Duodenal mucosa (tissue), 2 donors: ENCODE results near the gene RERE.
"Not testable (repeated sequence)": the region's sequence is repeated elsewhere in the genome, so short reads cannot be mapped to it uniquely, and the experiment has no call there.

ENCODE experiments used
- H3K27ac ChIP-seq: one replicate; pipeline ENCODE4 v1.7.0; 2013; ENCODE audit warnings: low read depth, low read length
- H3K27me3 ChIP-seq, 2 donors: one replicate each; pipeline ENCODE4 v1.7.0; 2013; ENCODE audit warnings: low read length in 2 of 2, control low read depth in 1 of 2; ENCODE audit not compliant: insufficient read depth in 2 of 2, control insufficient read depth in 1 of 2
- H3K36me3 ChIP-seq, 2 donors: one replicate each; pipeline ENCODE4 v1.7.0; 2013; ENCODE audit warnings: low read length in 2 of 2, control low read depth in 1 of 2; ENCODE audit not compliant: insufficient read depth in 2 of 2, control insufficient read depth in 1 of 2
- H3K4me1 ChIP-seq, 2 donors: one replicate each; pipeline ENCODE4 v1.7.0; 2013; ENCODE audit warnings: low read length in 2 of 2, control low read depth in 1 of 2; ENCODE audit not compliant: insufficient read depth in 2 of 2, control insufficient read depth in 1 of 2
- H3K4me3 ChIP-seq, 2 donors: one replicate each; pipeline ENCODE4 v1.7.0; 2013; ENCODE audit warnings: low read length in 2 of 2, low read depth in 1 of 2
- H3K9ac ChIP-seq, 2 donors: one replicate each; pipeline ENCODE4 v1.7.0; 2013; ENCODE audit warnings: low read length in 2 of 2, low read depth in 1 of 2
- H3K9me3 ChIP-seq, 2 donors: one replicate each; pipeline ENCODE4 v1.7.0; 2013; ENCODE audit warnings: low read length in 2 of 2, control low read depth in 1 of 2; ENCODE audit not compliant: control insufficient read depth in 1 of 2

Gene RERE

DNA sequence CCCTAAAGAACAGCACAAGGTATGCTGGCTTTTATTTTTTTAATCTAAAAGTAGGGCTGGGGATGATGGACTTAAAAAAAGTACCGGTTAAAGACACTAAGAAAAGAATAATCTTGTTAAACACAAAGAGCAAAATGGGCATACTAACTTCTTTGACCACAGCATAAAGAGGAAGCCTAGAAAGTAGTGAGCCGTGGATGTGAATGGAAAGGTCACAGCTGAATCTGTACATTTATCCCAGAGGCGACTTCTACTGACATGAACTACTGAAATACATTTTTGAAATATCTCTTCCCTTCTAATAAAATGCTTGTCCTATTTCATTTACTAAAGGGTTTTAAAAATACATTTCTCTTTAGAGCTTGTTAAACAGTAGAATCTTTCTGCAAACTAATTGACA is 358.8 kb downstream of the RERE start:
- no peak overlapping the region for H3K27ac ChIP-seq
- peaks cover 0 to 3% of the 10 kb centered on the region in 2 donors for H3K36me3 ChIP-seq
- H3K4me1 ChIP-seq, result peaks cover 13 to 27% of the 10 kb centered on the region in 2 donors
- H3K9ac ChIP-seq, result no peak overlapping the region
- no peak overlapping the region for H3K4me3 ChIP-seq
- H3K9me3 ChIP-seq, result no peaks in the 10 kb centered on the region
- H3K27me3 ChIP-seq, result no peaks in the 10 kb centered on the region

DNA sequence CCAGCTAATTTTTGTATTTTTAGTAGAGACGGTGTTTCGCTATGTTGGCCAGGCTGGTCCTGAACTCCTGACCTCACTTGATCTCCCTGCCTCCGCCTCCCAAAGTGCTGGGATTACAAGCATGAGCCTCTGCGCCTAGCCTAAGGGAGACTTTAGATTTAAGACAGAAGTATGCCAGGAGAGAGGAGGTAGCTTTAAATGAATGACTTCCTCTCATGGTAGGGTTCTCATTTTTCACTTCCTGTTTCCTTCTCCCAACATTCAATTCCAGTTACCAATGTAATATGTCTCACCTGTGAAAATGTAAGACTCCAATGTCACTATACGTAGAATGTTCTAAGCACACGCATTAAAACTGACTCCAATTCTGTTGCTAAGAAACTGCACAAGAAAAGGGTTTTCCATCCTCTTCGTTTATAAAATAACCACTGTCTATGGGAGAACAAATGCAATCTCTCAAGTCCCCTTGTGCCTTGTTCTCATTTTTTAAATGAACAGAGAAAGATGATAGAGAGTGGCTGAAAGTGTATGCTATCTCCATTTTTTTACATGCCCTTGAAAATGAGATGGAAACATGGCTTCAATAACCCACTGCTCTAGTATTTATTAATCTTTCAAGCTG is 359.6 kb downstream of the RERE start:
- Histone ChIP-seq H3K4me1 (peaks cover 7 to 20% of the 10 kb centered on the region in 2 donors), H3K9ac (no peak overlapping the region), H3K4me3 (no peak overlapping the region), H3K36me3 (peaks cover 0 to 3% of the 10 kb centered on the region in 2 donors), H3K9me3 (no peaks in the 10 kb centered on the region), H3K27me3 (no peaks in the 10 kb centered on the region), H3K27ac (no peak overlapping the region)

DNA sequence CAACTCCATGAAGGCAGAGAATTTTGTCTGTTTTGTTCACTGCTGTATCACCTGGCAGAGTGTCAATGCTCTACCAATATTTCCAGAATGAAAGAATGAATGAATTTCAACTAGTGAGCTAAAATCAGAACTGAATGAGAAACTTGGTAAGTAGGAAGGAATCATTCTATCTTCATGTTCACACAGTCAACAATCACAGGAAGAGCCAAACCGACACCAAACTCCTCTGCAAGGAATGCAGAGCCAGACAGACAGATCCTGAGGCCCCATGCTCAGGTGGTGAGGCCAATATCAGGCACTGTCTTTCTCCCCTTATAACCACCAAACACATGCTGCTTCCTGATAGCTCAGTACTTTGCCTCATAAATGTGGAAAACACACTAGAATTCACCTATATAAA is 360.4 kb downstream of the RERE start:
- Histone ChIP-seq H3K27ac (no peak overlapping the region), H3K27me3 (no peaks in the 10 kb centered on the region), H3K9ac (no peak overlapping the region), H3K4me1 (peaks cover 0 to 14% of the 10 kb centered on the region in 2 donors), H3K36me3 (no peaks in the 10 kb centered on the region), H3K9me3 (no peaks in the 10 kb centered on the region), H3K4me3 (no peak overlapping the region)

DNA sequence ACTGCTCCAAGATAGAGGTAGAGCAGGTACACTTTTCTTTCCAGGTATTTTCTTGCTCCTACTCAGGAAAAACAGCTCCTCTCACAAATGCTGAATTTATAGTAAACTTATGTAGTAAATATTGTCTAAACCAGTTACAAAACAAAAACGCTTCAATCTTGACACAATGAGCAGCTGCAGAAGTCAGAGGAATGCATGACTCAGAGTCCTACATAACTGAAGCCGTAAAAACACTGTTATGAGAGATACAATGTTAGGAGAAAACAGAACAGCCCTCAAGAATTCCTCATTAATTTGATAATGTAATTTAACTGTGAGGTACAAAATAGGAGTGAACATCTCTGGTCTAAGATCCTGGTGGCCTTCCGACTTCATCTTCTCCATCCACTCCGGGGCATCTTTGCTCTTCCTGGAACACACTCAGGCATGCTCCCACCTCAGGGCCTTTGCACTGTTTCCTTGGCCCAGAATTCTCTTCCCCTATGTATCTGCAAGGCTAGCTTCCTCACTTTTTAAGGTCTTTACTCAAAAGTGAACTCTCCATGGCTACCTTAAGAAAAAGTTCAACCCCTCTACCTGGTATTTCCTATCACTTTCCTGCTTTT is 361.0 kb downstream of the RERE start:
- Histone ChIP-seq H3K27me3 (no peaks in the 10 kb centered on the region), H3K9ac (no peak overlapping the region), H3K27ac (no peak overlapping the region), H3K4me1 (peaks cover 0 to 14% of the 10 kb centered on the region in 2 donors), H3K4me3 (no peak overlapping the region), H3K36me3 (no peaks in the 10 kb centered on the region), H3K9me3 (no peaks in the 10 kb centered on the region)

DNA sequence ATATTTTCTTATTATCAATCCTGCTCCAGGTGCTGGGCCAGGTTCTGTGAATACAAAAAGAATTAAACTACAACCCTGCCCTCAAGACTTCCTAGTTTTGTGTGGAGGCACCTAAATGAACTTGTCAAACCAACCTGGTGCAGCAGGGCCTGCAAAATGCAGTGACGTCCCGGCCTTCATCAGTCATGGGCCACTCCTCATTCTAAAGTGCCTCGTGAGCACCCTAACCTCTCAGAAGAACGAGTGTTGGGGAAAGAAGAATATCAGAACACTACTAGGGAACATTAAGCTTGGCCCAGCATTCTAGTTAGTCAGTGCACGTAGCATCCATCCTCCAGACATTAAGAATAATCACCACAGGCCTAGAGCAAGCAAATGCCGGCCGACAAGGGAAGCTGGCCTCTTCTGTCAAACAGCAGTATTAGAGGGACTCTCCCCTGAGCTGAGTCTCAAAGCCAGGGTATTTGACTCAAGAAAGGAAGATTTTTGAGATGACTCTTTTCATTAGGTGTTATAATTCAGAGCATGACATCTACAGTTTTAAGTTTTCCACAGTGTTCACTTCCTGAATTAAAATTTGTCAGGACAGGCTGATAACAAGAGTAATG is 361.6 kb downstream of the RERE start:
- Histone ChIP-seq H3K9me3 (no peaks in the 10 kb centered on the region), H3K4me1 (peaks cover 0 to 14% of the 10 kb centered on the region in 2 donors), H3K27me3 (no peaks in the 10 kb centered on the region), H3K27ac (no peak overlapping the region), H3K4me3 (no peak overlapping the region), H3K36me3 (no peaks in the 10 kb centered on the region), H3K9ac (no peak overlapping the region)

DNA sequence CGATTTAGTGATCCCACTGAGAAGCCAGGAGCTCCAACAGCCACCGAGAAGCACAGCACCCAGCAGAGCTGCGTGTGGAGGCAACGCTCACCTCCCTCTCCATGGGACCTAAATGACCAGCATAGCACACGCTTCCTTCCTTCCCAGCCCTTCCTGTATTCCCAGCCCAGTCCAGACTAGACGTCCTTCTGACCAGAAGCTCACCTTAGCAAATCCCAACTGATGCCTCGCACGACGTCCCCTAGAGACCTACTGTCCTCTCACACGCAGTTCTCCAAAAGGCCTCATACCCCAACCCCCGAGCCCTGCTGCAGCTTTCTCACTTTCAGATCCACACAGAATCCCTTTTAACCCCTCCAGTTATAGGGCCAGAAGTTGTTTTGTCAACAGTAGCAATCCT is 367.1 kb downstream of the RERE start:
- Histone ChIP-seq H3K4me1 (peaks cover 0 to 6% of the 10 kb centered on the region in 2 donors), H3K9ac (no peak overlapping the region), H3K36me3 (no peaks in the 10 kb centered on the region), H3K27ac (no peak overlapping the region), H3K4me3 (no peak overlapping the region), H3K9me3 (no peaks in the 10 kb centered on the region), H3K27me3 (no peaks in the 10 kb centered on the region)

DNA sequence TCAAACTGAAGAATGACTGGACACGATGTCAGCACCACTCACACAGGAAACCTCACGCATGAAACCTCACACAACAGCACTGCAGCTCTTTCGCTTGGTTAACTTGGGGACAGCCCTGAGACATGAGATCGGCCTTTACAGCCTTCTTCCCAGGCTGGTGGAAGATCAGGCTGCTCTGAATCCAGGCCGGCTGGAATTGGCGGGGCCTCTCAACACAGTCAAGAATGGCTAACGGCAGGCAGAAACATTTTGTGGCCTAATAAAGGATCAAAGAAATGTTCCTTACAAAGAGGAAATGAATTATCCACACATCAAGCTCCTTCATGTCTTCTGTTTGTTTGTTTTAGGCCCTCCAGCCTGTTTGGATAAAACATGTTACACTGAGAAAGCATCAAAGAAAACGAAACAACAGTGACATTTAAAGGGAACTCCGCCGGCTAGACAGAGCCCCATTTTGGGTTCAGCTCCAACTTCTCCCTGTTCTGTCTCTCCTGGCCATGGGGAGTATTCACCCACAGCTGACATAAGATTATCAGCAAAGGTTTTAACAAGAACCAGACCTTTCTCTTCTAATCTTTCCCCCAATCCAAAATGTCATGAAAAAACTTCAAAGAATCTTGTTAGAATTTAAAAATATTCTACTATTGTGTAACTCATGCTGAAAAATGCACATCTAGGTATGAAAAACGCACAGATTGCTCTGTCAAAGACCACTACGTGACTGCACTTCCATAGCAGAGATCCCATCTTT is 368.4 kb downstream of the RERE start:
- no peaks in the 10 kb centered on the region for H3K9me3 ChIP-seq
- peaks cover 0 to 6% of the 10 kb centered on the region in 2 donors for H3K4me1 ChIP-seq
- H3K27ac ChIP-seq, result peak overlapping the region; percentile 18
- no peaks in the 10 kb centered on the region for H3K36me3 ChIP-seq
- no peak overlapping the region for H3K4me3 ChIP-seq
- no peak overlapping the region for H3K9ac ChIP-seq
- no peaks in the 10 kb centered on the region for H3K27me3 ChIP-seq

DNA sequence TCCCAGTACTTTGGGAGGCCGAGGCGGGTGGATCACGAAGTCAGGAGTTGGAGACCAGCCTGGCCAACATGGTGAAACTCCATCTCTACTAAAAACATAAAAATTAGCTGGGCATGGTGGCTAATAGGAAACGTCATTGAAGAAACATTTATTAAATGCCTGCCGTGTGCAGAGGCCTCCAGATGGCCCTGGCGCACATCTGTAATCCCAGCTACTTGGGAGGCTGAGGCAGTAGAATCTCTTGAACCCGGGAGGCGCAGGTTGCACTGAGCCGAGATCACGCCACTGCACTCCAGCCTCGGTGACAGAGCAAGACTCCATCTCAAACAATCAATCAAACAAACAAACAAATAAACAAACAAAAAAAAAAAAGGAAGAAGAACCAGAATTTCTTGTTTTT is 368.9 kb downstream of the RERE start:
- not testable (repeated sequence) for H3K36me3 ChIP-seq, H3K9me3 ChIP-seq, H3K27me3 ChIP-seq, H3K4me3 ChIP-seq, H3K9ac ChIP-seq, H3K4me1 ChIP-seq, H3K27ac ChIP-seq

DNA sequence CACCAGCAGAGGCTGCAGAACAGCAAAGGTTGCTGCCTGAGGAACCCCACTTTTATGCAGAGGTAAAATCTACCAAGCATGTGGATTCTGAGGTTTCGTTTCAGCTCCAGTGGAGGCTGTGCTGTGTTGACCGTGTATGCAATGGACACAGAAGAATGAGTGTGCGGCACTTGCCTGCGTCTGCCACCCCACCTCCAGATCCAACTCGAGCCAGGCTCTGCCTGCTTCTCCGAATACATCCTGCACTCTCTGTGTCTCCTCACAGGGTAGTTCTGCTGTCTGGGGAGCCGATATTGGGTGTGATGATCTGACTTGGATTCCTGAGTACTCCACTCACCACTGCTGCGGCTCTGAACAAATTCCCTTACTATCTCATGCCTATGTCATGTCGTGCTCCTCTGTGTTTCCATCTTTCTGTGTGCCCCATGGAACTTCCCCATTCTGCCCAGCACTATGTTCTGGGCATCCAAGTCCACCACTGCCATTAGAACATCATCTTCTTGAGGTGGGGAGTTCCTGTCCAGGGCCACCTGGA is 369.8 kb downstream of the RERE start:
- peaks cover 0 to 6% of the 10 kb centered on the region in 2 donors for H3K4me1 ChIP-seq
- no peak overlapping the region for H3K27ac ChIP-seq
- no peaks in the 10 kb centered on the region for H3K36me3 ChIP-seq
- no peak overlapping the region for H3K4me3 ChIP-seq
- H3K9ac ChIP-seq, result no peak overlapping the region
- no peaks in the 10 kb centered on the region for H3K27me3 ChIP-seq
- no peaks in the 10 kb centered on the region for H3K9me3 ChIP-seq

DNA sequence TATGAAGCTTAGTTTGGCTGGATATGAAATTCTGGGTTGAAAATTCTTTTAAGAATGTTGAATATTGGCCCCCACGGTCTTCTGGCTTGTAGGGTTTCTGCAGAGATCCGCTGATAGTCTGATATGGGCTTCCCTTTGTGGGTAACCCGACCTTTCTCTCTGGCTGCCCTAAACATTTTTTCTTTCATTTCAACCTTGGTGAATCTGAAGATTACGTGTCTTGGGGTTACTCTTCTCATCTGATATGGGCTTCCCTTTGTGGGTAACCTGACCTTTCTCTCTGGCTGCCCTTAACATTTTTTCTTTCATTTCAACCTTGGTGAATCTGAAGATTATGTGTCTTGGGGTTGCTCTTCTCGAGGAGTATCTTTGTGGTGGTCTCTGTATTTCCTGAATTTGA is 371.3 kb downstream of the RERE start:
- H3K9ac ChIP-seq, H3K9me3 ChIP-seq, H3K4me1 ChIP-seq, H3K36me3 ChIP-seq, H3K27ac ChIP-seq, H3K4me3 ChIP-seq, H3K27me3 ChIP-seq: not testable (repeated sequence)
